Neural cell (in vitro differentiated cells): ENCODE measurements around the gene CXCR5. TPM values are rescaled to one million over a fixed set of nuclear protein-coding genes. Genes with fewer than 3 reads are reported as not detected.

ENCODE experiments used
- H2AFZ ChIP-seq: fragments of 200-600, 300-800 bp; sonication (generic), shearing (Covaris generic); 2 replicates; pipeline ENCODE4 v1.6.0; 2014; ENCODE audit warnings: low read depth, mild to moderate bottlenecking, antibody characterized with exemption, low read length, moderate library complexity
- H3F3A ChIP-seq: fragments of 200-600 bp; shearing (Covaris generic); 2 replicates; pipeline ENCODE4 v1.6.1; 2016; ENCODE audit warnings: mild to moderate bottlenecking, moderate library complexity, mixed read lengths, antibody characterized with exemption, low read length; ENCODE audit not compliant: insufficient read depth, poor library complexity, severe bottlenecking
- H3K27ac ChIP-seq: fragments of 200-600, 300-800 bp; sonication (generic), shearing (Covaris generic); 2 replicates; pipeline ENCODE4 v1.5.1; 2014; ENCODE audit warnings: mild to moderate bottlenecking, low read length, moderate library complexity
- H3K27me3 ChIP-seq: fragments of 300-800, 200-600 bp; sonication (generic), shearing (Covaris generic); 2 replicates; pipeline ENCODE4 v1.6.0; 2014; ENCODE audit warnings: mild to moderate bottlenecking, low read depth, low read length, moderate library complexity; ENCODE audit not compliant: insufficient read depth
- H3K36me3 ChIP-seq: fragments of 300-800, 200-600 bp; sonication (generic), shearing (Covaris generic); 2 replicates; pipeline ENCODE4 v1.5.1; 2014; ENCODE audit warnings: mild to moderate bottlenecking, antibody characterized with exemption, low read length, moderate library complexity; ENCODE audit not compliant: insufficient read depth
- H3K4me2 ChIP-seq: fragments of 300-800, 200-600 bp; sonication (generic), shearing (Covaris generic); 2 replicates; pipeline ENCODE4 v1.6.0; 2014; ENCODE audit warnings: mild to moderate bottlenecking, low read length
- H3K4me3 ChIP-seq: fragments of 300-800, 200-600 bp; sonication (generic), shearing (Covaris generic); 2 replicates; pipeline ENCODE4 v1.5.1; 2014; ENCODE audit warnings: mild to moderate bottlenecking, low read length, moderate library complexity
- H3K79me2 ChIP-seq: fragments of 200-600 bp; shearing (Covaris generic); replicated peaks from 2 replicates; pipeline ENCODE4 v1.6.0; 2014; ENCODE audit warnings: mild to moderate bottlenecking, low read length, moderate library complexity; ENCODE audit not compliant: insufficient read depth
- H3K9ac ChIP-seq: fragments of 300-800, 200-600 bp; sonication (generic), shearing (Covaris generic); 2 replicates; pipeline ENCODE4 v1.6.1; 2016; ENCODE audit warnings: mild to moderate bottlenecking, low read length, mixed read lengths
- H3K9me2 ChIP-seq: fragments of 200-600 bp; shearing (Covaris generic); 2 replicates; pipeline ENCODE4 v1.6.1; 2016; ENCODE audit warnings: mild to moderate bottlenecking, low read length, mixed read lengths; ENCODE audit not compliant: insufficient read depth
- H3K9me3 ChIP-seq: fragments of 200-600, 300-800 bp; sonication (generic), shearing (Covaris generic); 2 replicates; pipeline ENCODE4 v1.6.1; 2016; ENCODE audit warnings: mild to moderate bottlenecking, mixed run types, low read length, moderate library complexity, mixed read lengths
- H4K20me1 ChIP-seq: fragments of 200-600 bp; shearing (Covaris generic); 2 replicates; pipeline ENCODE4 v1.6.1; 2016; ENCODE audit warnings: mild to moderate bottlenecking, mixed run types; ENCODE audit not compliant: insufficient read depth
- EP300 ChIP-seq: fragments of 450-650 bp; conservative IDR thresholded peaks from 2 replicates; pipeline ENCODE4 v1.6.1; 2014; ENCODE audit warnings: antibody characterized with exemption, mild to moderate bottlenecking, moderate library complexity; ENCODE audit not compliant: poor library complexity, severe bottlenecking
- EZH2 ChIP-seq: fragments of 200-600, 300-800 bp; shearing (Covaris generic), sonication (generic); IDR thresholded peaks from 2 replicates; pipeline ENCODE4 v1.6.1; 2014; ENCODE audit warnings: antibody characterized with exemption, low read length, borderline replicate concordance, mild to moderate bottlenecking; ENCODE audit not compliant: insufficient read depth, poor library complexity, severe bottlenecking
- MXI1 ChIP-seq: fragments of 450-650 bp; conservative IDR thresholded peaks from 2 replicates; pipeline ENCODE4 v1.6.1; 2014; ENCODE audit warnings: antibody characterized with exemption, mild to moderate bottlenecking; ENCODE audit not compliant: poor library complexity, severe bottlenecking
- POLR2AphosphoS5 ChIP-seq: IDR thresholded peaks from 2 replicates; pipeline ENCODE4 v1.6.1; 2012
- RAD21 ChIP-seq: fragments of 450-650 bp; conservative IDR thresholded peaks from 2 replicates; pipeline ENCODE4 v1.6.1; 2014; ENCODE audit warnings: antibody characterized with exemption, mild to moderate bottlenecking, moderate library complexity
- SMC3 ChIP-seq: fragments of 450-650 bp; conservative IDR thresholded peaks from 2 replicates; pipeline ENCODE4 v1.6.1; 2014; ENCODE audit warnings: antibody characterized with exemption, mild to moderate bottlenecking, moderate library complexity; ENCODE audit not compliant: poor library complexity
- TAF1 ChIP-seq: IDR thresholded peaks from 2 replicates; pipeline ENCODE4 v1.6.1; 2012; ENCODE audit warnings: low read depth
- polyA plus RNA-seq: library from polyadenylated mRNA; depleted of rRNA; stranded (reverse); fragments of >200 nt; gene quantifications from 2 replicates; pipeline ENCODE4 v1.2.3, GENCODE V29; 2014
- TF ChIP-seq, protein P1 (sequence below): IDR thresholded peaks from 2 replicates; pipeline ENCODE4 v1.6.1; 2012; ENCODE audit warnings: borderline replicate concordance
- TF ChIP-seq, protein P2 (sequence below): fragments of 450-650 bp; IDR thresholded peaks from 2 replicates; pipeline ENCODE4 v1.5.1; 2014; ENCODE audit warnings: antibody characterized with exemption, mild to moderate bottlenecking, moderate library complexity; ENCODE audit not compliant: poor library complexity, severe bottlenecking

Gene CXCR5
- polyA plus RNA-seq, 1 donor from 2014 or later: not detected

DNA sequence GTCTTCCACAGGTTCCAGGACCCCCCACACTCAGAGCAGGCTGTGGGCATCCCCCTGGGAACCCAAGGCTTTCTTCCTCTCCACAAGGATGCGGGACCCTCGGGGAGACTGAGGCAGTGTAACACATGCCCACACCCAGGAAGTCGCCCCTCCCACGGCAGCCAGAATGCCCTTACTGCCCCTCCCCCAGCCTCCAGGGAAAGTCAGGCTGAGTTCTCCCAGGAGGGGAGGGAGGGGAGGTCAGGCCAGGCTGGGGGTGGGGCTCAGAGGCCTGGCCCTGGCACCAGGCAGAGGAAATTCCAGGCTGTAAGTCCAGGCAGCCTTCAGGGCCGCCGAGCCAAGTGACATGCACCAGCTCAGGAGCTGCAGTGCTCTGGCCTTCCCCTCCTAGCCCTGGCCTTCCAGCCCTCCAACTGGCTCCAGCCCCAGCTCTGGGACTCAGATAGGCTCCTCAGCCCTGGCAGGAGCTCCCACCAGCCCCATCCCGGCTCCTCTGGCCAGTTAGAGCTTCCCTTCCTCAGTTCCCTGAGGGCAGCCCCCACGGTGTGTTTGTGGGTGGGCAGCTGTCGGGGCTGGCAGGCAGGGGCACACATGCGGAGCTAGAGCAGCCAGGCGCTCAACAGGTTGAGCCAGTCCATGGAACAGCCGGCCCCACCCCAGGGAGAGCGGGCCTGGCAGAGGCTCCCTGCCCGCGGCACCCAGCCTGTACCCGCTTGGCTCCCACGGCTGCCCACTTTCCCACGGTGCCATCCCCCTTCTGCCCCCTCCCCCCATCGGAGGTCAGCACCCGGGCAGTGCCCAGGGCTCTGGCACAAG is 38.4 kb downstream of the CXCR5 start:
- H2AFZ ChIP-seq: no peak overlapping the region
- no peaks in the 10 kb centered on the region for H3K36me3 ChIP-seq
- peak overlapping the region; percentile 100 for H3K4me3 ChIP-seq
- peaks cover 62% of the 10 kb centered on the region for H3K79me2 ChIP-seq
- peaks cover 46% of the 10 kb centered on the region for H4K20me1 ChIP-seq
- no peaks in the 10 kb centered on the region for H3F3A ChIP-seq
- H3K9me2 ChIP-seq: no peaks in the 10 kb centered on the region
- H3K9ac ChIP-seq: peak overlapping the region; percentile 96
- no peak overlapping the region for H3K27ac ChIP-seq
- TF ChIP-seq EP300: no peak
- TF ChIP-seq RAD21: no peak
- TF ChIP-seq POLR2AphosphoS5: no peak
- no peak for TF ChIP-seq SMC3
- TF ChIP-seq, protein P1, sequence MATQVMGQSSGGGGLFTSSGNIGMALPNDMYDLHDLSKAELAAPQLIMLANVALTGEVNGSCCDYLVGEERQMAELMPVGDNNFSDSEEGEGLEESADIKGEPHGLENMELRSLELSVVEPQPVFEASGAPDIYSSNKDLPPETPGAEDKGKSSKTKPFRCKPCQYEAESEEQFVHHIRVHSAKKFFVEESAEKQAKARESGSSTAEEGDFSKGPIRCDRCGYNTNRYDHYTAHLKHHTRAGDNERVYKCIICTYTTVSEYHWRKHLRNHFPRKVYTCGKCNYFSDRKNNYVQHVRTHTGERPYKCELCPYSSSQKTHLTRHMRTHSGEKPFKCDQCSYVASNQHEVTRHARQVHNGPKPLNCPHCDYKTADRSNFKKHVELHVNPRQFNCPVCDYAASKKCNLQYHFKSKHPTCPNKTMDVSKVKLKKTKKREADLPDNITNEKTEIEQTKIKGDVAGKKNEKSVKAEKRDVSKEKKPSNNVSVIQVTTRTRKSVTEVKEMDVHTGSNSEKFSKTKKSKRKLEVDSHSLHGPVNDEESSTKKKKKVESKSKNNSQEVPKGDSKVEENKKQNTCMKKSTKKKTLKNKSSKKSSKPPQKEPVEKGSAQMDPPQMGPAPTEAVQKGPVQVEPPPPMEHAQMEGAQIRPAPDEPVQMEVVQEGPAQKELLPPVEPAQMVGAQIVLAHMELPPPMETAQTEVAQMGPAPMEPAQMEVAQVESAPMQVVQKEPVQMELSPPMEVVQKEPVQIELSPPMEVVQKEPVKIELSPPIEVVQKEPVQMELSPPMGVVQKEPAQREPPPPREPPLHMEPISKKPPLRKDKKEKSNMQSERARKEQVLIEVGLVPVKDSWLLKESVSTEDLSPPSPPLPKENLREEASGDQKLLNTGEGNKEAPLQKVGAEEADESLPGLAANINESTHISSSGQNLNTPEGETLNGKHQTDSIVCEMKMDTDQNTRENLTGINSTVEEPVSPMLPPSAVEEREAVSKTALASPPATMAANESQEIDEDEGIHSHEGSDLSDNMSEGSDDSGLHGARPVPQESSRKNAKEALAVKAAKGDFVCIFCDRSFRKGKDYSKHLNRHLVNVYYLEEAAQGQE: no peak
- TF ChIP-seq, protein P2, sequence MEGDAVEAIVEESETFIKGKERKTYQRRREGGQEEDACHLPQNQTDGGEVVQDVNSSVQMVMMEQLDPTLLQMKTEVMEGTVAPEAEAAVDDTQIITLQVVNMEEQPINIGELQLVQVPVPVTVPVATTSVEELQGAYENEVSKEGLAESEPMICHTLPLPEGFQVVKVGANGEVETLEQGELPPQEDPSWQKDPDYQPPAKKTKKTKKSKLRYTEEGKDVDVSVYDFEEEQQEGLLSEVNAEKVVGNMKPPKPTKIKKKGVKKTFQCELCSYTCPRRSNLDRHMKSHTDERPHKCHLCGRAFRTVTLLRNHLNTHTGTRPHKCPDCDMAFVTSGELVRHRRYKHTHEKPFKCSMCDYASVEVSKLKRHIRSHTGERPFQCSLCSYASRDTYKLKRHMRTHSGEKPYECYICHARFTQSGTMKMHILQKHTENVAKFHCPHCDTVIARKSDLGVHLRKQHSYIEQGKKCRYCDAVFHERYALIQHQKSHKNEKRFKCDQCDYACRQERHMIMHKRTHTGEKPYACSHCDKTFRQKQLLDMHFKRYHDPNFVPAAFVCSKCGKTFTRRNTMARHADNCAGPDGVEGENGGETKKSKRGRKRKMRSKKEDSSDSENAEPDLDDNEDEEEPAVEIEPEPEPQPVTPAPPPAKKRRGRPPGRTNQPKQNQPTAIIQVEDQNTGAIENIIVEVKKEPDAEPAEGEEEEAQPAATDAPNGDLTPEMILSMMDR: no peak
- no peak for TF ChIP-seq TAF1
- no peak for TF ChIP-seq EZH2
- no peak for TF ChIP-seq MXI1
- no peaks in the 10 kb centered on the region for H3K27me3 ChIP-seq
- no peaks in the 10 kb centered on the region for H3K9me3 ChIP-seq
- peak overlapping the region; percentile 95 for H3K4me2 ChIP-seq

DNA sequence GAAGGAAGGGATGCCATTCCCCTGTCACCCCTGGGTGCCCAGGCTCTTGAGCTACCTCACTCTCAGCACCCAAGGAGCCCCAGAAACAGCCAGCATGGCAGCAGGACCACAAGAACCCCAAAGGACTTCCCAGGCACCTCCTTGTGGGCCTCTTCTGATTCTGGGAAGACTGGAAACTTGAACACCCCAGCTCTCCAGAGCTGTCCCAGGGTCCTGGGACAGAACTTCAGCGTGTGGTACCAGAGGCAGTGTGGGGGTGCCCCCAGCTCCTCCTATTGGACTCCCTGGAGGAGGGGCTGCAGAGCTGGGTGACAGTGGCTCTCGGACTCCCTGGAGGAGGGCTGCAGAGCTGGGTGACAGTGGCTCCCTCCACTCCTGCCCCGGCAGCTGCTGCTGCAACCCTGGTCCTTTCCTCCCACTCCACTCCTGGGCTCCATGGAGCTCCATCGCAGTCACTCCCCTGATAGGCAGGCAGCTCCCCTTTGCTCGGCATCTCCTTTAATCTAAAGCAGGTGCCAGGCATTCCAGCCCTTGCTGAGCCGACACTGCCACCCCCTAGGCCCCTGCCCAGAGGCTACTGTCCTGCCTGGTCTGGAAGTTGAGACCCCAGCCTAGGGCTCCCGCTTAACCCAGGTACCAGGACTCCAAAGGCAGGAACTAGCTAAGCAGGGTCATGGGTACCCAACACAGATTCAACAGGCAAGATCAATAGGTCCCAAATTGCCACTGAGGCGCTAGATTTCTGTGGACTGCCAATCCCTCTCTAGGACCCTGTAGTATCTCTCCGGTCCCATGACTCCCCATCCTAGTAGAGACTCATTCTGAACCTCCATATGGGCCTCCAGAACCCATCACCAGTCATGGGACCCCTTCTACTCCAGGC is 39.3 kb downstream of the CXCR5 start:
- H3K4me3 ChIP-seq: peak overlapping the region; percentile 100
- H3K9me2 ChIP-seq: no peaks in the 10 kb centered on the region
- TF ChIP-seq EP300 (no peak), SMC3 (no peak), TAF1 (no peak), MXI1 (no peak), EZH2 (no peak), RAD21 (no peak)
- H3K27ac ChIP-seq: no peak overlapping the region
- H3F3A ChIP-seq: no peaks in the 10 kb centered on the region
- no peaks in the 10 kb centered on the region for H3K9me3 ChIP-seq
- H3K79me2 ChIP-seq: peaks cover 62% of the 10 kb centered on the region
- H2AFZ ChIP-seq: no peak overlapping the region
- H4K20me1 ChIP-seq: peaks cover 46% of the 10 kb centered on the region
- no peaks in the 10 kb centered on the region for H3K27me3 ChIP-seq
- H3K4me2 ChIP-seq: peak overlapping the region; percentile 95
- H3K36me3 ChIP-seq: no peaks in the 10 kb centered on the region
- H3K9ac ChIP-seq: peak overlapping the region; percentile 96
